Endothelial cell of umbilical vein (primary cell): ENCODE results near the gene PLXDC2. TPM values are rescaled to one million over a fixed set of nuclear protein-coding genes. Genes with fewer than 3 reads are reported as not detected.

Source experiments
- BruUV-seq: library from RNA; stranded (reverse); fragments of 400-500 nt; replicated peaks from 2 replicates; lab custom pipeline; 2021; lab: Mats Ljungman, UMichigan
- CTCF ChIA-PET: fragments of 300-600, 350-600 bp; sonication (Branson Sonifier 250); formaldehyde crosslinking; loops from one replicate; lab custom pipeline; 2021; ENCODE audit warnings: antibody characterized with exemption, inconsistent platforms; lab: Charles Lee
- POLR2A ChIA-PET: fragments of 300-600, 350-600 bp; sonication (Branson Sonifier 250); formaldehyde crosslinking; loops from one replicate; lab custom pipeline; 2021; ENCODE audit warnings: antibody characterized with exemption, inconsistent platforms; lab: Charles Lee
- DNase-seq: peaks from one replicate; pipeline ENCODE4 v3.0.0-alpha.2; 2011; ENCODE audit warnings: low read depth, low spot score
- FAIRE-seq: peaks from 2 replicates; lab custom pipeline; 2011; peaks lifted over from hg19 to GRCh38; lab: Jason Lieb, UNC
- H2AFZ ChIP-seq: 2 replicates; pipeline ENCODE4 v1.6.0; 2012; ENCODE audit warnings: low read depth, low read length, control low read depth, inconsistent platforms
- H3K27ac ChIP-seq: 2 replicates; pipeline ENCODE4 v1.5.1; 2011; ENCODE audit warnings: low read depth, mild to moderate bottlenecking, control low read depth, low read length, moderate library complexity; ENCODE audit not compliant: insufficient read depth
- H3K27me3 ChIP-seq, 2 experiments: 2 replicates each; pipeline versions ENCODE4 v1.6.0 to v1.6.1; 2011; ENCODE audit warnings: low read length in 2 of 2, mixed read lengths in 1 of 2; ENCODE audit not compliant: control insufficient read depth in 2 of 2, insufficient read depth in 2 of 2
- H3K36me3 ChIP-seq, 2 experiments: 2 replicates in 1 of 2; 3 replicates in 1 of 2; pipeline ENCODE4 v1.5.1; 2011; ENCODE audit warnings: low read length in 2 of 2, mild to moderate bottlenecking in 1 of 2, moderate library complexity in 1 of 2; ENCODE audit not compliant: control insufficient read depth in 2 of 2, insufficient read depth in 2 of 2; ENCODE audit errors: extremely low read depth in 1 of 2
- H3K4me1 ChIP-seq: 3 replicates; pipeline ENCODE4 v1.5.1; 2011; ENCODE audit warnings: mild to moderate bottlenecking, low read length; ENCODE audit not compliant: control insufficient read depth, insufficient read depth; ENCODE audit errors: extremely low read depth
- H3K4me2 ChIP-seq: 2 replicates; pipeline ENCODE4 v1.6.1; 2011; ENCODE audit warnings: low read length, control low read depth, mixed read lengths; ENCODE audit not compliant: insufficient read depth
- H3K4me3 ChIP-seq, 3 experiments: fragments of 200-600 bp in 1 of 3; sonication (generic), shearing (Covaris generic) in 1 of 3; replicated peaks in 1 of 3; 2 replicates each; pipeline ENCODE4 v1.5.1; 2011 to 2016; ENCODE audit warnings: control low read depth in 3 of 3, low read length in 3 of 3, mild to moderate bottlenecking in 2 of 3, inconsistent platforms in 1 of 3, low read depth in 1 of 3, moderate library complexity in 1 of 3; ENCODE audit not compliant: insufficient read depth in 1 of 3
- H3K79me2 ChIP-seq: 2 replicates; pipeline ENCODE4 v1.6.0; 2012; ENCODE audit warnings: low read length, inconsistent platforms; ENCODE audit not compliant: control insufficient read depth, insufficient read depth
- H3K9ac ChIP-seq: replicated peaks from 2 replicates; pipeline ENCODE3; 2011; ENCODE audit warnings: low read length, control low read depth; ENCODE audit not compliant: insufficient read depth; ENCODE audit errors: extremely low read depth
- H3K9me1 ChIP-seq: replicated peaks from 3 replicates; pipeline ENCODE4 v1.6.0; 2011; ENCODE audit warnings: mild to moderate bottlenecking, low read length; ENCODE audit not compliant: control insufficient read depth, insufficient read depth; ENCODE audit errors: extremely low read depth
- H3K9me3 ChIP-seq: replicated peaks from 2 replicates; pipeline ENCODE4 v1.5.1; 2012; ENCODE audit warnings: low read length, inconsistent platforms; ENCODE audit not compliant: control insufficient read depth, insufficient read depth
- H4K20me1 ChIP-seq: replicated peaks from 2 replicates; pipeline ENCODE3; 2011; ENCODE audit warnings: mild to moderate bottlenecking, low read length; ENCODE audit not compliant: control insufficient read depth, insufficient read depth; ENCODE audit errors: extremely low read depth
- CTCF ChIP-seq, 2 donors: IDR thresholded peaks; 1 replicate in 1 of 2; 2 replicates in 1 of 2; pipeline ENCODE4 v1.5.1; 2011; ENCODE audit warnings: low read length in 2 of 2, mild to moderate bottlenecking in 2 of 2, moderate library complexity in 2 of 2, control low read depth in 1 of 2, inconsistent platforms in 1 of 2, low read depth in 1 of 2; ENCODE audit not compliant: insufficient read depth in 1 of 2; ENCODE audit errors: extremely low read depth in 1 of 2
- EZH2 ChIP-seq: IDR thresholded peaks from 2 replicates; pipeline ENCODE4 v1.6.1; 2012; ENCODE audit warnings: borderline replicate concordance, low read depth, mild to moderate bottlenecking, moderate library complexity, low read length, inconsistent platforms; ENCODE audit not compliant: severe bottlenecking
- FOS ChIP-seq: IDR thresholded peaks from 2 replicates; pipeline ENCODE4 v1.6.1; 2011; ENCODE audit warnings: mild to moderate bottlenecking, low read length, moderate library complexity, borderline replicate concordance; ENCODE audit not compliant: insufficient read depth
- GATA2 ChIP-seq: IDR thresholded peaks from 2 replicates; pipeline ENCODE4 v1.7.0; 2011; ENCODE audit warnings: low read depth, mild to moderate bottlenecking, moderate library complexity, mixed read lengths, low read length; ENCODE audit not compliant: insufficient read length, insufficient read depth
- JUN ChIP-seq: IDR thresholded peaks from 2 replicates; pipeline ENCODE4 v1.6.1; 2011; ENCODE audit warnings: borderline replicate concordance, low read depth; ENCODE audit not compliant: insufficient read length, insufficient read depth
- MAX ChIP-seq: IDR thresholded peaks from 2 replicates; pipeline ENCODE4 v1.6.1; 2011; ENCODE audit not compliant: insufficient read depth, insufficient read length
- MYC ChIP-seq: IDR thresholded peaks from one replicate; pipeline ENCODE4 v1.6.1; 2011; ENCODE audit warnings: mild to moderate bottlenecking, low read depth, low read length
- POLR2A ChIP-seq: IDR thresholded peaks from 2 replicates; pipeline ENCODE4 v1.6.1; 2012; ENCODE audit warnings: low read depth, mild to moderate bottlenecking, control low read depth, low read length
- POLR2AphosphoS5 ChIP-seq: IDR thresholded peaks from 2 replicates; pipeline ENCODE4 v1.6.1; 2012; ENCODE audit warnings: low read depth, mild to moderate bottlenecking, control low read depth, low read length, moderate library complexity; ENCODE audit not compliant: insufficient read depth
- dilution Hi-C: fragments of 300-500 bp; cut with MboI; formaldehyde crosslinking; loops from one replicate; pipeline ENCODE4 v1.15.0; 2019; ENCODE audit warnings: low sequenced_read_pairs; ENCODE audit not compliant: extremely low pct_ligation_motif_present
- intact Hi-C: fragments of 100-400 bp; cut with micrococcal nuclease; formaldehyde crosslinking; loops from one replicate; pipeline ENCODE4 v1.10.0; 2022
- polyA plus RNA-seq, 4 experiments: library from polyadenylated mRNA; depleted of rRNA in 3 of 4; stranded (reverse) in 3 of 4; unstranded in 1 of 4; fragments of >200 nt; gene quantifications; 2 replicates each; pipeline versions ENCODE4 v1.2.1 to v1.2.3, GENCODE V29; 2011 to 2012; ENCODE audit warnings: missing spikeins in 1 of 4
- total RNA-seq: library from RNA; stranded (reverse); gene quantifications from 2 replicates; pipeline ENCODE4 v1.2.3, GENCODE V29; 2021

PLXDC2 gene
- total and polyA plus RNA-seq, 2 donors (not counting 3 experiments of a cell fraction or from before 2014, with no cell fraction given) = 0.32 to 1.2 TPM

- dilution Hi-C loops = no loop called here
- H3K79me2 ChIP-seq = no peaks in the 10 kb centered on the region
- H3K9me3 ChIP-seq = no peaks in the 10 kb centered on the region
- DNase-seq (peak; percentile 61), FAIRE-seq (peak; percentile 90)
- no peak overlapping the region for H2AFZ ChIP-seq
- peaks cover 27% of the 10 kb centered on the region for H3K4me1 ChIP-seq
- CTCF ChIA-PET = no interaction called here
- H3K4me3 ChIP-seq = no peak overlapping the region
- POLR2A ChIA-PET = no interaction called here
- intact Hi-C loops = loop anchor here (5.0 kb wide), 1 partner anchor 112 kb away; the partner anchor contains the start of gene PLXDC2
- H3K27ac ChIP-seq = peak overlapping the region; percentile 21
- no TSS peak for BruUV-seq
- no peak overlapping the region for H3K9ac ChIP-seq
- TF ChIP-seq JUN (peak; percentile 44), GATA2 (no peak), CTCF (IDR thresholded peaks at IDR 0.05; ENCODE audit: extremely low read depth in 1 of 2, insufficient read depth in 1 of 2, low read depth in 1 of 2, low read length in 2 of 2) (no peak), FOS (peak; percentile 10), POLR2A (no peak), MYC (no peak), MAX (no peak), POLR2AphosphoS5 (no peak), EZH2 (no peak)
- H3K9me1 ChIP-seq = no peaks in the 10 kb centered on the region
- H3K36me3 ChIP-seq = no peaks in the 10 kb centered on the region
- no peaks in the 10 kb centered on the region for H3K27me3 ChIP-seq
- H4K20me1 ChIP-seq = no peaks in the 10 kb centered on the region
- peak overlapping the region; percentile 64 for H3K4me2 ChIP-seq
Observed at GRCh38 chr10:19929506-19930140, 113.4 kb downstream of the PLXDC2 start.
